Measurements from ENCODE around the gene CBLB. TPM values are rescaled to one million over a fixed set of nuclear protein-coding genes. Genes with fewer than 3 reads are reported as not detected.
A peak's percentile ranks its signal among the peaks of the same experiment; 100 is the strongest.

CBLB gene
- total RNA-seq, 1 donor from 2014 or later, result 60.3 TPM

DNA sequence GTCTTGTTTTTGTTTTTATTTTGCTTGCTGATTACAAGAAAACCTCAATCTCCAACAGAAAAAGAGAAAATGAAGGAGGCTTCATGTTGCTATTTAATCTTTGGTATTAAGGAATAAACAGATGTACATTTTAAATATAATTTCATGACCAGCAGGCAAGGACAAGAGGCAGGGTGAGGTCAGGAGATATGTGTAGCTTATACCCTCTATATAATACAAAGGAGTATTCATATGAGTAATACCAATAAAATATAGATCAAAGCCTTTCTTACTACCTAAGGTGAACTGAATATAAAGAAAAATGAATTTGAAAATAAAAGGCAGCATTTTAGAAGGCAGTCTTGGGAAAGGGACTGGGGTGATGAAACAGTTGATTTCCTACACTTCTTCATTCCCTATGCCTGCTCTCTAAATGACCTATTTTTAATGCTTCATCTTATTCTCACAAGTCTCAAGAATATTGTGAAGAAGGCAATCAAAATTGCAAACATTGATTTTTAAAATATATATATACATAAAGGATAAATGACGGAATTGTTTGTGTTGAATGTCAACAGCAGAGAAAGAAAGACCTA lies 8.6 kb upstream of the CBLB start:
- DNase-seq (no peak), ATAC-seq (no peak)
- intact Hi-C loops (cut with micrococcal nuclease), result no loop called here

DNA sequence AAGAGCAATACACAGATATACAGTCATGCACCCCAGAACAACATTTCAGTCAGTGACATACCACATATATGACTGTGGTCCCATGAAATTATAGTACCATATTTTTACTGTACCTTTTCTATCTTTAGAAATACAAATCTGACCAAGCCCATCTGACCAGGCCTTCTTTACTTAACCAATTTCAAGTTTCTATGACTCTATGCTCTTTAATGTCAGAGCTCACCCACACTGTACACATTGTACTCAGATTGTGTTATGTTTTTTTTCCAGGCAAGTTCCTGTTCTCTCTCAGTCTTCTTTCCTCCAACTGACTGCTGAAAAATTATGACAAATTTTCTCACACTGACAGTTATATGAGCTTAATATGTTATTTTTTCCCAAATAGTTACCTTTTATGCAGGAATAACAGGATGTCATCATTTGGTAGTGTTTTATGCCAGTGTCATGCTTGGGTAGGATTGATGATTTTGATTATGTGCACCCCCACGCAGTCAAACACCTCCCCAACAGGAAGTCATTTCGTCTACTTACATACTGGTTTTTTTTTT lies 8.0 kb upstream of the CBLB start:
- ATAC-seq, result peak; percentile 47
- intact Hi-C loops (cut with micrococcal nuclease), result no loop called here
- no peak for DNase-seq

DNA sequence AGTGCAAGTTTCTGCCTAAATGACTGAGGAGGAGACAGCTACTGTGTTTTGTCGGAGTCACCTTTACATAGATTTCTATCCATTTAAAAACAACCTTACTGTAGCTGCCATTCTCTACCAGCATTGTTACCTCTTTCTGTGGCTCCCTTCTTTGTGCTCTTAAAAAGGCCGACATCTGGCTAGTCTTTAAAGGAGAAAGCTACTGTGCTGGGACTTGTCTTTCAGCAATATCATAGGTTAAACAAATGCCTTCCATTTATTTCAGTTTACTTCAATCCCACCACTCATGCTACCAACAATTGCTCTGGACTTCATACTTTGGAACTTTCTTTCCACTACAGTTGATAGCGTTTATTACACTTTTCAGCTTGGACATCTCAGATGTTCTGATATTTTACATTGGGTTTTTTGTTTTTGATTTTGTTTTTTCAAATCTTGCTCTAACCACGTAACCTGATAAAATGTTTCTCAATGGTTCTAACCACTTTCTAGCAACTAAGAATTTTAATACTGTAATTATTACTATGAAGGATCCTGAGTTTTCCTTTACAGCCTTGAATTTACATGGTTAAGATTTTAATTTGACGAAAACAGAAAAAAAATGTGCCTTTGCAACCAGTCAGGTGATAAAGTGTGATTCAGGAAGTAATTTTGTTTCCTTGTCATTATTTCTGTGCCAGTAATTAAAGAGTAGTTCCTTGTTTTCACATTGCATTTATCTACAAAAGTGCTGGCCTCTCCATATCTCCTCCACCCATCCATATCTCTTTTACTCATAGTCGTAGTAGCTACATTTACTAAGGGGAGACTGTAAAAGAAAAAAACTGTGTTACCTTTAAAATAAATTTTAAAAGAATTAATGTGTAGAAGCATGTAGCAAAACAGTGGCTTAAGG lies 1.3 kb upstream of the CBLB start:
- intact Hi-C loops (cut with micrococcal nuclease), result loop anchor here (10.0 kb wide), 1 partner anchor 185 kb away; no protein-coding TSS in a partner anchor
- DNase-seq, result no peak
- no peak for ATAC-seq

DNA sequence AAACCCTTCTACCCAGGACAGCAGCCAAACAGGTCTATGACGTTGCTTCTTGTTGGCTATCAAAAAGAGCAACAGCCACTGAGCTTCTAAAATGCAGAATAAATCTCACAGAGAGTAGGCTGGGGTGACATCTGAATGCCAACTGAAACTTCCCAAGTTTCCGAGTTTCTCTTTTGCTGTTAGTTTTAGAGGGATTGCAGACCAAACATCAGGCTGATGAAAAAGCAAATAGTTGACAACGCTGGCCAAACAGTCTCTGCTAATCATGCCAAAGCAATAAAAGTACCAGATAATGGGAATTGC lies 670 bp upstream of the CBLB start:
- DNase-seq, result no peak
- intact Hi-C loops (cut with micrococcal nuclease), result loop anchor here (10.0 kb wide), 1 partner anchor 185 kb away; no protein-coding TSS in a partner anchor
- ATAC-seq, result no peak

DNA sequence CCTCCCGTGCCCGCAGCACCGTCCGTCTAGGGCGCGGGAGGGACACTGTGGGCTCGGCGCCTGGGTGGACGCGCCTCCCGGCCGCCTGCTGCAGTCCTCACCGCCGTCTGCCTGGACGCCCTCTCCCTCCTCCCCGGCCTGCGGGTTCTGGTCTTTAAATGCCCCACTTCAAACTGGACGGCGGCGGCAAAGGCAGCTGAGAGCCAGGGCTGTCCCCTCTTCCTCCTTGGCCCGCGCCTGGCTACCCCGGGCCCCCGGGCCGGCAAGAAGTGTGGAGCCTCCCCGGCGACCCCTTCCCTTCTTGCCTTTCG lies 426 bp downstream of the CBLB start:
- intact Hi-C loops (cut with micrococcal nuclease), result loop anchor here (10.0 kb wide), 1 partner anchor 184 kb away; no protein-coding TSS in a partner anchor
- ATAC-seq (peak; percentile 63), DNase-seq (peak; percentile 82)

DNA sequence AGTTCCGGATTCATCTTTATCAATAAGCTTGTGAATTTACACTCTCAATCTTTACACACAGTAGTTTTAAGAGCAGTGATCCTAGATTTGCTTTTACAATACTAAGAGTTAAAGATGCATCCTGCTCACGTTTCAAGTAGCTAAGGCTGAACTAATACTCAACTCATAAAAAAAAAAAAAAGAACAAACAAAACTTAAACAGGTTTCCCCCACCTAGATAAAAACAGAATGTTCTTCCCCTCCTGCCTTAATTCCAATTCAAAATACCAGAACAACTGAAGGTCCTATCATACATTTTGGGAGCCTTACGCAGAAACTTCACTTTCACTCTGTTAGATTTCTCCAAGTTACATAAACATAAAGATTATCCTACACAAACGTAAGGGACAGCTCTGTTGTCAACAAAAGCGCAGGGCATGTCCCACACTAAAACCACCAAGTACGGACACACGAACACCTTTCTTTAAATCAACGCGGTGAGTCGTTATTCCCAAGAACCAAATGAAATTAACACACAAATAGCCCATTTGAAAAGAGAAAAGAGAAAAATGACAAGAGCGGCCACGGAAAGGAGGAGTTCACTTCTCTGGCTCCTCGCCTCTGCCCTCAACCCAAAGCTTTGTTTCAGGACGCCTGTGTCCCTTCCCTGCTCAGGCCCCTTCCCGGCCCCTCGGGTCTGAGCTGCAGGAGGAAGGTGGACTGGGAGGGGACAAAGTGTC lies 941 bp downstream of the CBLB start:
- no peak for DNase-seq
- no peak for ATAC-seq
- intact Hi-C loops (cut with micrococcal nuclease), result loop anchor here (10.0 kb wide), 1 partner anchor 183 kb away; no protein-coding TSS in a partner anchor

DNA sequence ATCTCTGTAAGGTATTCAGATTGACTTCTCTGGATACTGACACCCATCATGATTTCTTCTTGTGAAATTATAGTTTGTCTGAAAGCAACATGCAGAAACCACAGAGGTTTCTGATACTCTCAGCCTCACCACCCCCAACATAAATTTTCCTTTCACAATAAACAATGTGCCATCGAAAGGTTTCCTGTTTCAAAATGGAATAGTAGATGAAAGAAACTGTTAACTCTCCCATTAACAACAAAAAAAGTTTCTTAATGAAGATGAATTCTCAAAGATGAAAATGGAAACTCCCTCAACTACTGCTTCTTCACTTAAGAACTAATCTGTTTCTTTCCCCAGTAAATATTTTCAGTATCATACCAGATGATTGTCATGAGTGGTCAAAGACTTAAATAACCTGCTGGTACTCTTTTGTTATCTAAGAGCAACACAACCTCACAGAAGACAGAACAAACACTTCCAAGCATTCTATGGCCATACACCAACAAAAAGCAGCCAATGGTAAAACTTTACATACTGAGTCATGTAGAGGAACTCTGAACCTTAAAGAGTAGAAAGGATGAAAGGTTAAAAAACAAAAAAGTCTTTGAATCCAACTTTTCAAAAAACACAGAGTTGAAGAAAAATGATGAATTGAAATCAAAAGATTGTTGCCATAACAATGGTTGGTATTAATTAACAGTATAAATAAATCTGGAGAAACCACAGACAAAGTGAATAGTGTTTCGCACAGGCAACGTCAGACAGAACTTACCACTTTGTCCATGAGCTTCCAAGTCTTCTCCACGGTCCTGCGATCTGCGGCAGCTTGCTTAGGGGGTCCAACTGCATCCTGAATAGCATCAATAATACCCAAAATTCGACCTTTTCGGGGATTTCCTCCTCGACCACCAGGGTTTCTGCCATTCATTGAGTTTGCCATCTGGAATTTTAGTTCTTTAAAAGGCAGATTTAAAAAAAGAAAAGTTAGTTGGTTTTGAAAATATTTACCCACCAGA lies 1.9 kb downstream of the CBLB start:
- intact Hi-C loops (cut with micrococcal nuclease), result loop anchor here (10.0 kb wide), 1 partner anchor 182 kb away; no protein-coding TSS in a partner anchor
- ATAC-seq (no peak), DNase-seq (peak; percentile 27)

DNA sequence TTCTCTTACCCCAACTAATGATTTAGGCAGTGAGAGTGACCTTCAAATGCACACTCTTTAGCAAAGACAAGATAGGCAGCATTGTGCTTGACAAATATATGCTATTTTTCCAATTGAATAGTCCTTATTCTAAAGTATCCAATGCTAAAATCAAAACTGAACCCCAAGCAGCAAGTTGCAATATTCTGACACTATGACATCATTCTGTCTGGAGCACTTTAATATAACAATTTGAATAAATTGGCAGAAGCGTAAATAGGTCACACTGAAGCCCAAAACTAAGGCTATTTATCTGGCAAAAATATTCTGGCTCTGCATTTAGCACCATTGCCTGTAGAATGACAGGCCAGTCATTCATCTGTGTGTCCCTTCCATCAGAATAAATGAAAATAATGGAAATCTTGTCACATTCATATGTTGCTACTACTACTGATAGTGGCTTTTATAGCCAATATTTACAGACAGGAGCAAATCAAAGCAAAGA lies 2.9 kb downstream of the CBLB start:
- no peak for ATAC-seq
- intact Hi-C loops (cut with micrococcal nuclease), result loop anchor here (10.0 kb wide), 1 partner anchor 181 kb away; no protein-coding TSS in a partner anchor
- no peak for DNase-seq

DNA sequence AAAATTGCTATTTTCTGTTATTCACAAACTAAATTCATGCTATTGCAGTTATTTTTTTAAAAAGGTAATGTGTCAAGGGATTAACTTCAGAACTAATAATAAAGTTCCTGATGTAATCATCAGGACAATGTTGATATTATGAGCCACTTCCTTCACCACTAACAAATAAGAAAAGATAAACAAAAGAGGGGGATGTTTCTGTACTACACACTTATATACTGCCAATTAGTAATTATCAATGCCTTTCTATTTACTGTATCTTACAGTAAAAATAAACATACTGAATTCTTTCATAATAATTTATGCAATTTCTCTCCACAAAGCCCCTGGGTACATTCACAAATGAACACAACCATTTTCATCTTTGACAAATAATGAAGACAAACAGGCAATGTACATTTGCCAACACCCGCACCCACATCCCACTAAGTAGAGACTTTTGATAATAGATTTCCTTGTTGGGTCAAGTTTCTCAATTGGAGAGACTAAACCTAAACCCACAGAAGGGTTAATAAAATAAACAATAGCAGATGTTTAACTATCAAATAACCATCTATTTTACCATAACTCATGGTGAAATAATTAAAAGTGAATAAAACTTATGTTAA lies 3.7 kb downstream of the CBLB start:
- intact Hi-C loops (cut with micrococcal nuclease), result loop anchor here (10.0 kb wide), 1 partner anchor 180 kb away; no protein-coding TSS in a partner anchor
- no peak for ATAC-seq
- no peak for DNase-seq

DNA sequence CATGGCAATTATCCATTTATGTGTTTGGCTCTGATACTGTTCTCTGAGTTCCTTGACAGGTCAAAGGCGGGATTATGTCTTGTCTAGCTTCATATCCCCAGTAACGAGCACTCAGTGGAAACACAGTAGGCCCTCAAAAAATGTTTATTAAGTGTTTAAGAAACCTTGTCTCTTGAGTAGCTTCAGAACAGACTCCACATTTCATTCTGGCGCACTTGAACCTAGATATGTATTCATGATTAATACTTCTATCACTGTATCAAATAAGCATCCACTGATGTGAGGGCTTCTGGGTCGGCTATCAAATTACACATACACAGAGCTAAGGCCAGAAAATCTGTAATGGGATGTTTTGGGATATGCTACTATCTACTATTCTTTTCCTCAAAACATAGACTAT lies 4.6 kb downstream of the CBLB start:
- DNase-seq (no peak), ATAC-seq (no peak)
- intact Hi-C loops (cut with micrococcal nuclease), result loop anchor here (10.0 kb wide), 1 partner anchor 179 kb away; no protein-coding TSS in a partner anchor

DNA sequence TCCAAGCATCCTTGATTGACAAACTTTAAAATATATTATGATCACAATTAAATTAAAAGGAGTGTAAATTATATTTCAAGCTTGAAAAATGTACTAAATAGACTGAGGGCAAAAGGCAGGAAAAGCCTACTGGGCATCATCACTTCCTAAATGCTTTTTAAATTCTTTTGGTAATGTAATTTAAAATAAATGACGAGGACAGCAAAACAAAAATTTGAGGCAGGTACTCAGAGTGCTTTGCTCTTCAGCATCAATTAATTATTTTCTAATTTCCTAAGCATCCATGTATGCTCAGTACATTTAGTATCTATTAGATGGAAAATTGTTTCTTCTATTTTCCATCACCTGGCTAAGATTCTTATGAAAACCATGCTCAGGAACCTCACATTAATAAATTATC lies 5.2 kb downstream of the CBLB start:
- intact Hi-C loops (cut with micrococcal nuclease), result loop anchor here (10.0 kb wide), 1 partner anchor 179 kb away; no protein-coding TSS in a partner anchor
- no peak for DNase-seq
- ATAC-seq, result no peak

DNA sequence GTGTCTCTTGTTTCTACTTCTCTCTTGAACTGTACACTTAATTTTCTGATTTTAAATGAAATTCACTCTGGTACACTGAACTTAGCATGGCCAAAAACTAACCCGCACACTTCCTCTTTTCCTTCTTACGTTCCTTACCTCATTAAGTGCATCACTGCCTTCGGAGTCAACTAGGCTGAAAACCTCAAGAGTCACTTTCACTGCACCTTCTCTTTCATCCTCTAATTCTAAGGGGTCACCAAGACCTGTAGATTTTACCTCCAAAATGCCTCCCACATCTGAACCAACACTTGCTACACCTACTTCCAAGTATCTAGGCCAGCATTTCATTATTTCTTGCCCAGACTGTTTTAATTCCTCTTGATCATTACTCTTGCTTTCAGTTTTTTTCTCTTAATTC lies 6.6 kb downstream of the CBLB start:
- ATAC-seq (no peak), DNase-seq (no peak)
- intact Hi-C loops (cut with micrococcal nuclease), result loop anchor here (10.0 kb wide), 1 partner anchor 177 kb away; no protein-coding TSS in a partner anchor

DNA sequence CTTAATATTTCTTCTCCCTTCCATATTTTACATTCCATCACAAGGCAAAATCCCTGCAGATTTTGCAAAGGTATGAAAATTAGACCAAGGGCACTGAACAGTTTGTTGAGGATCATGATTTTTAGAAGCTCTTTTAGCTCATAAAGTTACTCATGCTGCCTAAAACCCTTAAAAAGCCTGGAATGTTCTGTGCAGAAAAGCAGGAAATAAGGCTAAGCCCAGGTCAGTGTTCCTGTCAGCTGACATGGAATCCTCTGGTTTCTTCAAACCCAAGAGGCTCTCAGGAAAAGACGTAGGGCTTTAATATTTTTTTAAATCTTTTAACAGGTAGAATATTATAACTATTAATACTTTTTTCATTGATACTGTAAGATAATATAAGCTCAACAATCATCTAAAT lies 8.2 kb downstream of the CBLB start:
- DNase-seq (no peak), ATAC-seq (no peak)
- intact Hi-C loops (cut with micrococcal nuclease), result loop anchor here (10.0 kb wide), 1 partner anchor 176 kb away; no protein-coding TSS in a partner anchor

DNA sequence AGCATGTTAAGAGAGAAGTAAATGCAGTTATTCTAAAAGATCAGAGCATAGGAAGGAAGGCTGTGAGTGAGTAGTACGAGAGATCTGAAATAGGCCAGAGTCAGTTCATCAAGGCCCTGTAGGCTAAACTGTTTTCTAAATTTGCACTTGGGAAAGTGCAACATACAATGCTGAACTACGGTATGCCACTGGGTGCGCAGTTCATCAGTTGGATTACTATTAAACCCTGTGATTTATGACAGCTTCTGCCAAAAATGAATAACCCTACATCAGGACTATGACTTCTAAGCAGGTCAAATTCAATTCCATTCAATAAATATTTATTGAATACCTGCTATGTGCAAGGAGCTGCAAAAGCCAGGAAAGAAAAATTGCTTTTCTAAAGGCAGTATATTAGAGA lies 10.8 kb downstream of the CBLB start:
- intact Hi-C loops (cut with micrococcal nuclease), result no loop called here
- DNase-seq (no peak), ATAC-seq (peak; percentile 34)

DNA sequence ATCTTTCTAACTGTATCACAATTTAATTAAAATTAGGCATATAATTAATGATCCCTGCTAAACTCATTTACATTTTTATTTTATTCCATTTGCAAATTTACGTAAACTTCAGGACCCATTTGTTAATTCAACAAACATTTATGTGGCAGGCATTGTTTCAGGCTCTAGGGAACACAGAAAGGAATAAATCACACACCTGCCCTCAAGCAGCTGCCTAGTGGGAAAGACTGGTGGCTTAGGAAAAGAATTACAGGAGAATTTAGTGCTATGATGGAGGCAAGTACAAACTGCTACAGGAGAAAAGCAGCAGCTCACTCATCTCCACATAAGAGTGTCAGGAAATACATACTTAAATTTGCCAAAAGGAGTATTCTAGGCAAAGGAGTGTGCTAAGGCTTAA lies 11.2 kb downstream of the CBLB start:
- intact Hi-C loops (cut with micrococcal nuclease), result no loop called here
- DNase-seq, result no peak
- ATAC-seq, result peak; percentile 30

DNA sequence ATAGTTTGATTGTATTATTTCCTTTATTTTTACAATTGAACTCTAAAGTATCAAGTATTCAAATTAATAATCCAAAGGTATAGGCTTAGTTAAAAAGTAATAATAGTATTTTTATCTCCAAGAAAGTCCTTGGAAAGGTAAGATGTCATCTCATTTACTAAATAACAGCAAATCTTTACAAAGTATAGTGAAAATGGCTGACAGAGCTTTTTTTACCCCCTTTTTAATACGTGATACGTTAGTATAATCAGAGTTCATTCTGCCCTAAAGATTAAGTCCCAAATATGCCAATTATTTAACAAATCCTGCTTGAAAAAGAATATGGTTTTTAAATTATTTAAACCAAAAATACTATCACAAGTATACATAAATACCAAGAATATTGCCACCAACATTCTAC lies 12.2 kb downstream of the CBLB start:
- intact Hi-C loops (cut with micrococcal nuclease), result no loop called here
- no peak for ATAC-seq
- no peak for DNase-seq

DNA sequence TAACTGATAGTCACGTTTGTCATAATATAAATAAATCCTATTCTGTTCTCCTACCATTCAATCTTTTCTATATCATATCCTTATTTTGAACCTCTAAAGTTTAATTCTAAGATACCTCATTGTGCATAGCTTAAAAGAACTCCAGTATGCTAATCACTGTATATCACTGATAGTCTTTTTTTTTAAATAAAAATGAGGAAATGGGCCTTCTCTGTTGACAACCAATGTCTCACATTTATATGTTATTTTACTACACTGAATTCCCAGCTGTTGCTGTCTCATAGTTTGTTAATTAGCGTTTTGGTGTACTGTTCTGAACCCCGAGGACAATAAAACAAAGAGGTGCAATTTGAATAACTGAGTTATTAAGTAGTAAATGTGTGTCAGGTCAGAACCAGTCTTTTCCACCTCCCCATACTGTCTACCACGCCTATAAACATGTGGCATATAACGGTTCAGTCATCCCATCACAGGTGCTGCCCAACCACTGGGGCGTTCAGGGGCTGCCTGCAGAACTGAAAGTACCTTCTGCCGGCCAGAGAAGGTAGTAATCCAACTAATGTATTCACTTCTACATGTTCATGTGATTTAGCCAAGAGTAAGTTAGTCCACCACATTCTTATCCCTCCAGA lies 14.9 kb downstream of the CBLB start:
- DNase-seq (no peak), ATAC-seq (peak; percentile 37)
- intact Hi-C loops (cut with micrococcal nuclease), result no loop called here

Measured in left ventricle myocardium superior (tissue), 1 donor.